HG03039 (cell line): ENCODE results near the gene KRTAP4-3.
"Not testable (repeated sequence)": the region's sequence is repeated elsewhere in the genome, so short reads cannot be mapped to it uniquely, and the experiment has no call there.

Experiments used
- ATAC-seq: cut with Tn5 transposase; IDR thresholded peaks from one replicate; pipeline ENCODE4 v1.9.1; 2021; ENCODE audit warnings: mild to moderate bottlenecking, moderate library complexity; ENCODE audit not compliant: unreplicated experiment

The KRTAP4-3 gene

GRCh38 chr17:41168121-41168520 lies at the start of gene KRTAP4-3:
Gene KRTAP4-3 (minus strand): TSS chr17:41168221. CDS start chr17:41168172, 49 bp downstream.
- ATAC-seq: no peak

- no peak for ATAC-seq
These were observed 47.7 kb upstream of the KRTAP4-3 start for GRCh38 chr17:41215681-41216080.

GRCh38 chr17:41212524-41213169 lies 44.6 kb upstream of the KRTAP4-3 start:
- no peak for ATAC-seq

GRCh38 chr17:41211845-41212466 lies 43.9 kb upstream of the KRTAP4-3 start:
- ATAC-seq: no peak

- ATAC-seq: no peak
These were observed 31.5 kb upstream of the KRTAP4-3 start for GRCh38 chr17:41199421-41200078.

GRCh38 chr17:41196068-41196467 lies 28.0 kb upstream of the KRTAP4-3 start:
- ATAC-seq: no peak

GRCh38 chr17:41190328-41190727 lies 22.3 kb upstream of the KRTAP4-3 start:
- ATAC-seq: no peak

GRCh38 chr17:41189837-41190318 lies 21.9 kb upstream of the KRTAP4-3 start, which contains the start of gene KRTAP9-1:
Gene KRTAP9-1 (plus strand): TSS chr17:41189887. CDS start chr17:41189887, 0 bp downstream.
- not testable (repeated sequence) for ATAC-seq

- no peak for ATAC-seq
These were observed 18.9 kb upstream of the KRTAP4-3 start for GRCh38 chr17:41186872-41187271.

- ATAC-seq: no peak
These were observed 17.0 kb upstream of the KRTAP4-3 start for GRCh38 chr17:41185001-41185400.

- ATAC-seq: no peak
These were observed 16.5 kb upstream of the KRTAP4-3 start, which contains the start of gene KRTAP4-1 for GRCh38 chr17:41184480-41184961. Gene KRTAP4-1 (minus strand): TSS chr17:41184911. CDS start chr17:41184854, 57 bp downstream.

- ATAC-seq: no peak
These were observed 11.0 kb upstream of the KRTAP4-3 start for GRCh38 chr17:41178843-41179616.

- ATAC-seq: no peak
These were observed 10.3 kb upstream of the KRTAP4-3 start for GRCh38 chr17:41178341-41178740.

GRCh38 chr17:41177727-41178271 lies 9.8 kb upstream of the KRTAP4-3 start, which contains the start of gene KRTAP4-2:
Gene KRTAP4-2 (minus strand): TSS chr17:41178221. CDS start chr17:41178164, 57 bp downstream.
- ATAC-seq: no peak

GRCh38 chr17:41176744-41177387 lies 8.8 kb upstream of the KRTAP4-3 start:
- no peak for ATAC-seq

GRCh38 chr17:41171886-41172285 lies 3.9 kb upstream of the KRTAP4-3 start:
- no peak for ATAC-seq

- no peak for ATAC-seq
These were observed 460 bp downstream of the KRTAP4-3 start for GRCh38 chr17:41167561-41167960.

- ATAC-seq: no peak
These were observed 4.2 kb downstream of the KRTAP4-3 start for GRCh38 chr17:41163828-41164227.

- no peak for ATAC-seq
These were observed 7.4 kb downstream of the KRTAP4-3 start, which contains the start of gene KRTAP4-4 for GRCh38 chr17:41160648-41161047. Gene KRTAP4-4 (minus strand): TSS chr17:41160748. CDS start chr17:41160691, 57 bp downstream.

GRCh38 chr17:41160190-41160589 lies 7.8 kb downstream of the KRTAP4-3 start:
- not testable (repeated sequence) for ATAC-seq
